K562 (cell line): ENCODE data around the gene FAM187B. TPM values are rescaled to one million over a fixed set of nuclear protein-coding genes. Genes with fewer than 3 reads are reported as not detected.

Experiments
- BHLHE40 ChIP-seq: IDR thresholded peaks from 2 replicates; pipeline ENCODE4 v1.6.1; 2011; ENCODE audit warnings: low read length, improper control_type of control experiment
- HDAC3 ChIP-seq: fragments of 450-650 bp; IDR thresholded peaks from 2 replicates; pipeline ENCODE4 v1.6.1; 2018; ENCODE audit warnings: borderline replicate concordance, mild to moderate bottlenecking, moderate library complexity; ENCODE audit not compliant: partially characterized antibody
- MTF1 ChIP-seq: fragments of 250-450 bp; sonication (Bioruptor Pico); IDR thresholded peaks from 2 replicates; pipeline ENCODE4 v1.9.0; 2021; ENCODE audit warnings: moderate library complexity, mild to moderate bottlenecking, inconsistent platforms, borderline replicate concordance
- NBN ChIP-seq: fragments of 450-650 bp; IDR thresholded peaks from 2 replicates; pipeline ENCODE4 v1.6.1; 2016; ENCODE audit warnings: low read depth, mild to moderate bottlenecking
- POLR2AphosphoS5 ChIP-seq: IDR thresholded peaks from 2 replicates; pipeline ENCODE4 v1.6.1; 2011; ENCODE audit warnings: mild to moderate bottlenecking, low read depth, low read length, moderate library complexity; ENCODE audit not compliant: control insufficient read depth, insufficient read depth
- SIRT6 ChIP-seq: IDR thresholded peaks from one replicate; pipeline ENCODE4 v1.6.1; 2012; ENCODE audit warnings: low read depth, mild to moderate bottlenecking, control low read depth, inconsistent platforms, low read length, moderate library complexity
- ZBTB7A ChIP-seq: IDR thresholded peaks from 2 replicates; pipeline ENCODE4 v1.6.1; 2011; ENCODE audit warnings: low read depth, mild to moderate bottlenecking, low read length, moderate library complexity, borderline replicate concordance; ENCODE audit not compliant: control insufficient read depth
- ZKSCAN1 ChIP-seq: fragments of 150-350 bp; IDR thresholded peaks from 2 replicates; pipeline ENCODE4 v1.6.1; 2016; ENCODE audit warnings: low read depth, low read length
- ZNF311 ChIP-seq: fragments of 250-450 bp; sonication (Bioruptor Pico); IDR thresholded peaks from 2 replicates; pipeline ENCODE4 v1.4.0; 2020; ENCODE audit warnings: mild to moderate bottlenecking, moderate library complexity
- ZNF436 ChIP-seq: fragments of 250-450, 450-650 bp; sonication (Bioruptor Pico); formaldehyde crosslinking; IDR thresholded peaks from 2 replicates; pipeline ENCODE4 v1.7.0; 2020; ENCODE audit warnings: mild to moderate bottlenecking
- ZNF778 ChIP-seq: fragments of 450-650 bp; formaldehyde crosslinking; IDR thresholded peaks from 2 replicates; pipeline ENCODE4 v1.4.0; 2020; ENCODE audit warnings: mild to moderate bottlenecking, moderate library complexity
- polyA plus RNA-seq, 8 experiments: library from polyadenylated mRNA; depleted of rRNA in 4 of 8; stranded (reverse) in 5 of 8; unstranded in 3 of 8; fragments of >200 nt; fragmentation: Nextera tagmentation in 2 of 8; fragmentation: Illumina TruSeq in 1 of 8; extraction: Ambion mirVana in 2 of 8; extraction: Trizol in 1 of 8; gene quantifications; 2 replicates each; pipeline versions ENCODE4 v1.2.1 to v1.2.3, GENCODE V29; 2011 to 2014; ENCODE audit warnings: inconsistent platforms in 1 of 8, missing spikeins in 1 of 8
- total RNA-seq, 7 experiments: library from RNA; depleted of rRNA in 6 of 7; stranded (reverse); fragments of >200 nt in 6 of 7; fragmentation: Illumina TruSeq in 2 of 7; extraction: Trizol in 2 of 7; gene quantifications; 2 replicates each; pipeline versions ENCODE4 v1.2.1 to v1.2.3, GENCODE V29; 2011 to 2021; ENCODE audit warnings: low replicate concordance in 1 of 7
- TF ChIP-seq, protein P1 (sequence below): IDR thresholded peaks from 2 replicates; pipeline ENCODE4 v1.6.1; 2011; ENCODE audit warnings: borderline replicate concordance, low read depth, mild to moderate bottlenecking, moderate library complexity, low read length; ENCODE audit not compliant: insufficient read depth, poor library complexity, severe bottlenecking
- TF ChIP-seq, protein P2 (sequence below): fragments of 200-600 bp; sonication (generic); IDR thresholded peaks from one replicate; pipeline ENCODE4 v1.6.1; 2012; ENCODE audit warnings: mild to moderate bottlenecking, low read depth, low read length, inconsistent platforms

FAM187B gene
- total and polyA plus RNA-seq, 9 of the 15 experiments (the other 6 are each of a cell fraction or from before 2014, with no cell fraction given): 0.04 to 0.09 TPM; not detected in 7

DNA sequence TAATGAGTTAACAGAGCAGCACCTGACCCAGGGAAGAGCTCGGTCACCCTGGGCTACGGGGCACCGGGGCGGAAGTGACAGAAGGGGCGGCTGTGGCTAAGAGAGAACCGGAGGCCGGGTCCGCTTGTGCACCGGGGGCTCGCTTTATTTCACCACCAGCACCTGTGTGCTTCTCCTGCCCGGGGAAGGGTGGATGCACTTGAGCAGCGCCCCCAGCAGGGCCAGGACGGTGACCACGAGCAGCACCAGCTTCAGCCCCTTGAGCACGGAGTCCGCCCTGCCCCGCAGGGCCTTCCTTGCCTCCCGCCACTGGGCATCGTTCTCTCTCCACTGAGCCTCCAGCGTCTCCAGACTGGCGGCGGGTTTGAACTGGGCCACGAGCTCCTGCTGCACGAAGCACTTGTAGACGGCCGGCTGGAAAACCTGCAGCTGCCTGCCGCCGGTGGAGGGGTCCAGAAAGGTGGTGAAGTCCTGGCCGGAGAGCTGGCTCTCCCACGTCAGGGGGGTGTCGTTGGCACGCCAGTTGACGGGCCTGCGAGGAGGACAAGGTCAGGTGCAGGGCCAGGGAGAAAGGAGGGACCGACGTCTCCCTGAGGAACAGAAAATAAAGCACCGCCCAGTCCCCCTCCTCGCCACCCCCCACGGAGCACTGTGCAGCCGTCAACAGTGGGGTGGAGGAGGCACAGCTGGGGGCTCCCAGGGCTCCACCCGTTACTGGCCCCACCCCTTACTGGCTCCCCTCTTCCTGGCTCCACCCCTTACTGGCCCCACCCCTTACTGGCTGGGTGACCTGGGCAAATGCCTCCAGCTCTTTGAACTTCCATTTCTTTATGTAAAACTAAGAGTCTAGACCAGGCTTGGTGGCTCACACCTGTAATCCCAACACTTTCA is 3.6 kb downstream of the FAM187B start (continued):
- TF ChIP-seq ZKSCAN1 (no peak), SIRT6 (no peak), BHLHE40 (no peak), POLR2AphosphoS5 (no peak), ZBTB7A (peak; percentile 59; the same call in 1 of the 2 replicates), ZNF778 (CRISPR knock-in tag) (no peak), NBN (no peak), ZNF436 (CRISPR knock-in tag) (no peak), HDAC3 (no peak), ZNF311 (no peak), MTF1 (no peak)
- TF ChIP-seq, protein P1, sequence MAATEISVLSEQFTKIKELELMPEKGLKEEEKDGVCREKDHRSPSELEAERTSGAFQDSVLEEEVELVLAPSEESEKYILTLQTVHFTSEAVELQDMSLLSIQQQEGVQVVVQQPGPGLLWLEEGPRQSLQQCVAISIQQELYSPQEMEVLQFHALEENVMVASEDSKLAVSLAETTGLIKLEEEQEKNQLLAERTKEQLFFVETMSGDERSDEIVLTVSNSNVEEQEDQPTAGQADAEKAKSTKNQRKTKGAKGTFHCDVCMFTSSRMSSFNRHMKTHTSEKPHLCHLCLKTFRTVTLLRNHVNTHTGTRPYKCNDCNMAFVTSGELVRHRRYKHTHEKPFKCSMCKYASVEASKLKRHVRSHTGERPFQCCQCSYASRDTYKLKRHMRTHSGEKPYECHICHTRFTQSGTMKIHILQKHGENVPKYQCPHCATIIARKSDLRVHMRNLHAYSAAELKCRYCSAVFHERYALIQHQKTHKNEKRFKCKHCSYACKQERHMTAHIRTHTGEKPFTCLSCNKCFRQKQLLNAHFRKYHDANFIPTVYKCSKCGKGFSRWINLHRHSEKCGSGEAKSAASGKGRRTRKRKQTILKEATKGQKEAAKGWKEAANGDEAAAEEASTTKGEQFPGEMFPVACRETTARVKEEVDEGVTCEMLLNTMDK: peak; percentile 84
- TF ChIP-seq, protein P2, sequence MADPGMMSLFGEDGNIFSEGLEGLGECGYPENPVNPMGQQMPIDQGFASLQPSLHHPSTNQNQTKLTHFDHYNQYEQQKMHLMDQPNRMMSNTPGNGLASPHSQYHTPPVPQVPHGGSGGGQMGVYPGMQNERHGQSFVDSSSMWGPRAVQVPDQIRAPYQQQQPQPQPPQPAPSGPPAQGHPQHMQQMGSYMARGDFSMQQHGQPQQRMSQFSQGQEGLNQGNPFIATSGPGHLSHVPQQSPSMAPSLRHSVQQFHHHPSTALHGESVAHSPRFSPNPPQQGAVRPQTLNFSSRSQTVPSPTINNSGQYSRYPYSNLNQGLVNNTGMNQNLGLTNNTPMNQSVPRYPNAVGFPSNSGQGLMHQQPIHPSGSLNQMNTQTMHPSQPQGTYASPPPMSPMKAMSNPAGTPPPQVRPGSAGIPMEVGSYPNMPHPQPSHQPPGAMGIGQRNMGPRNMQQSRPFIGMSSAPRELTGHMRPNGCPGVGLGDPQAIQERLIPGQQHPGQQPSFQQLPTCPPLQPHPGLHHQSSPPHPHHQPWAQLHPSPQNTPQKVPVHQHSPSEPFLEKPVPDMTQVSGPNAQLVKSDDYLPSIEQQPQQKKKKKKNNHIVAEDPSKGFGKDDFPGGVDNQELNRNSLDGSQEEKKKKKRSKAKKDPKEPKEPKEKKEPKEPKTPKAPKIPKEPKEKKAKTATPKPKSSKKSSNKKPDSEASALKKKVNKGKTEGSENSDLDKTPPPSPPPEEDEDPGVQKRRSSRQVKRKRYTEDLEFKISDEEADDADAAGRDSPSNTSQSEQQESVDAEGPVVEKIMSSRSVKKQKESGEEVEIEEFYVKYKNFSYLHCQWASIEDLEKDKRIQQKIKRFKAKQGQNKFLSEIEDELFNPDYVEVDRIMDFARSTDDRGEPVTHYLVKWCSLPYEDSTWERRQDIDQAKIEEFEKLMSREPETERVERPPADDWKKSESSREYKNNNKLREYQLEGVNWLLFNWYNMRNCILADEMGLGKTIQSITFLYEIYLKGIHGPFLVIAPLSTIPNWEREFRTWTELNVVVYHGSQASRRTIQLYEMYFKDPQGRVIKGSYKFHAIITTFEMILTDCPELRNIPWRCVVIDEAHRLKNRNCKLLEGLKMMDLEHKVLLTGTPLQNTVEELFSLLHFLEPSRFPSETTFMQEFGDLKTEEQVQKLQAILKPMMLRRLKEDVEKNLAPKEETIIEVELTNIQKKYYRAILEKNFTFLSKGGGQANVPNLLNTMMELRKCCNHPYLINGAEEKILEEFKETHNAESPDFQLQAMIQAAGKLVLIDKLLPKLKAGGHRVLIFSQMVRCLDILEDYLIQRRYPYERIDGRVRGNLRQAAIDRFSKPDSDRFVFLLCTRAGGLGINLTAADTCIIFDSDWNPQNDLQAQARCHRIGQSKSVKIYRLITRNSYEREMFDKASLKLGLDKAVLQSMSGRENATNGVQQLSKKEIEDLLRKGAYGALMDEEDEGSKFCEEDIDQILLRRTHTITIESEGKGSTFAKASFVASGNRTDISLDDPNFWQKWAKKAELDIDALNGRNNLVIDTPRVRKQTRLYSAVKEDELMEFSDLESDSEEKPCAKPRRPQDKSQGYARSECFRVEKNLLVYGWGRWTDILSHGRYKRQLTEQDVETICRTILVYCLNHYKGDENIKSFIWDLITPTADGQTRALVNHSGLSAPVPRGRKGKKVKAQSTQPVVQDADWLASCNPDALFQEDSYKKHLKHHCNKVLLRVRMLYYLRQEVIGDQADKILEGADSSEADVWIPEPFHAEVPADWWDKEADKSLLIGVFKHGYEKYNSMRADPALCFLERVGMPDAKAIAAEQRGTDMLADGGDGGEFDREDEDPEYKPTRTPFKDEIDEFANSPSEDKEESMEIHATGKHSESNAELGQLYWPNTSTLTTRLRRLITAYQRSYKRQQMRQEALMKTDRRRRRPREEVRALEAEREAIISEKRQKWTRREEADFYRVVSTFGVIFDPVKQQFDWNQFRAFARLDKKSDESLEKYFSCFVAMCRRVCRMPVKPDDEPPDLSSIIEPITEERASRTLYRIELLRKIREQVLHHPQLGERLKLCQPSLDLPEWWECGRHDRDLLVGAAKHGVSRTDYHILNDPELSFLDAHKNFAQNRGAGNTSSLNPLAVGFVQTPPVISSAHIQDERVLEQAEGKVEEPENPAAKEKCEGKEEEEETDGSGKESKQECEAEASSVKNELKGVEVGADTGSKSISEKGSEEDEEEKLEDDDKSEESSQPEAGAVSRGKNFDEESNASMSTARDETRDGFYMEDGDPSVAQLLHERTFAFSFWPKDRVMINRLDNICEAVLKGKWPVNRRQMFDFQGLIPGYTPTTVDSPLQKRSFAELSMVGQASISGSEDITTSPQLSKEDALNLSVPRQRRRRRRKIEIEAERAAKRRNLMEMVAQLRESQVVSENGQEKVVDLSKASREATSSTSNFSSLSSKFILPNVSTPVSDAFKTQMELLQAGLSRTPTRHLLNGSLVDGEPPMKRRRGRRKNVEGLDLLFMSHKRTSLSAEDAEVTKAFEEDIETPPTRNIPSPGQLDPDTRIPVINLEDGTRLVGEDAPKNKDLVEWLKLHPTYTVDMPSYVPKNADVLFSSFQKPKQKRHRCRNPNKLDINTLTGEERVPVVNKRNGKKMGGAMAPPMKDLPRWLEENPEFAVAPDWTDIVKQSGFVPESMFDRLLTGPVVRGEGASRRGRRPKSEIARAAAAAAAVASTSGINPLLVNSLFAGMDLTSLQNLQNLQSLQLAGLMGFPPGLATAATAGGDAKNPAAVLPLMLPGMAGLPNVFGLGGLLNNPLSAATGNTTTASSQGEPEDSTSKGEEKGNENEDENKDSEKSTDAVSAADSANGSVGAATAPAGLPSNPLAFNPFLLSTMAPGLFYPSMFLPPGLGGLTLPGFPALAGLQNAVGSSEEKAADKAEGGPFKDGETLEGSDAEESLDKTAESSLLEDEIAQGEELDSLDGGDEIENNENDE: no peak
